Measurements from ENCODE around the gene RAI1. TPM values are rescaled to one million over a fixed set of nuclear protein-coding genes. Genes with fewer than 3 reads are reported as not detected.

The RAI1 gene
- total and polyA plus RNA-seq, 2 of the 8 experiments (the other 6 are each of a cell fraction or from before 2014, with no cell fraction given), result 0.39 to 1.2 TPM

DNA sequence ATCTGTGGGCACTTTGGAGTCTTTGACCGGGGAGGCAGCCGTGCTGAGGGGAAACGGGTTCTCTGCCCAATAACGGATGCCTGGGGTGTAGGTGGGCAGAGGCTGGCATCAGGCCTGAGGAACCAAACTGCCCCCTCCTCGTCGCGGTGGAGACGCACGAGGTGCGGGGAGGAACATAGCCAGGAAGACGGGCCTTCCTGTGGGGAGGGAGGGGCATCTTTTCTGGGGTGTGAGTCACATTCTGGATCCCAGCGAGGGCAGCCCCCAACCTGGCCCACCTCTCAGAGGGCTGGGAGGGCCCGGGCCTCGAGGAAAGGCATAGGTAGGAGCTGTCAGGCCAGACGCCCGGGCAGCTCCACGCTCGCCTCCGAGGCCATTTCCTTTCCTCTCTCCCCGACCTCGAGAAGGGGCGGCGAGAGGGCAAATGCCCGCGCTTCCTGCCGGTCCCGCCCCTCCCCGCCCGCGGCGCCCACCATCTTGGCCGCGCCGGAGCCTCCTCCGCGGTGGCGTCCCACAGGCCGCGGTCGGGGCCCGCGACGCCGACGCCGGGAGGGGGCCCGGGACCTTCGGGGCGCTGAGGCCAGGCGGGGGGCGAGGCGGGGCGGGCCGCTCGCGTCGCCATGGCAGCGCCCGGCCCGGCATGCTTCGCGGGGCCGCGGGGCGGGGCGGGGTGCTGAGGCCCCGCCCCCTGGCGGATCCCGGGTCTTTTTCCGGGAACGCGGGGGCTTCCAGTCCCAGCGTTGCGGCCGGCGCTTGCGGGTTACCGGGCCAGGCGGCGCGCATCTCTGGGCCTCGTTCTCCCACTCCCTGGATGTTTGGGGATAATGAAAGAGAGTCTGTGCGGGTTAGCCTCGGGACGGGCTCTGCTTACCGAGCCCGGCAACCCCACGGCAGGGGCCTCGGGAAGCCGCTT is 13.2 kb downstream of the RAI1 start (continued):
- no peak for TF ChIP-seq EGR1 (IDR thresholded peaks at IDR 0.05; ENCODE audit: borderline replicate concordance, low read depth, low read length)
- peak; percentile 40 for TF ChIP-seq KDM4A (IDR thresholded peaks at IDR 0.05; ENCODE audit: low read depth, low read length, severe bottlenecking)
- no peak for TF ChIP-seq GTF2F1 (IDR thresholded peaks at IDR 0.05; ENCODE audit: borderline replicate concordance, low read depth, low read length)
- TF ChIP-seq, protein P1, sequence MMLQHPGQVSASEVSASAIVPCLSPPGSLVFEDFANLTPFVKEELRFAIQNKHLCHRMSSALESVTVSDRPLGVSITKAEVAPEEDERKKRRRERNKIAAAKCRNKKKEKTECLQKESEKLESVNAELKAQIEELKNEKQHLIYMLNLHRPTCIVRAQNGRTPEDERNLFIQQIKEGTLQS (IDR thresholded peaks at IDR 0.05; ENCODE audit: insufficient read depth, low read depth, low read length), result no peak
- no peak for TF ChIP-seq FOSL1 (IDR thresholded peaks at IDR 0.05; ENCODE audit: insufficient read depth, low read depth, low read length)
- no peak for TF ChIP-seq BRCA1 (IDR thresholded peaks at IDR 0.05; ENCODE audit: low read depth, low read length)
- no peak for TF ChIP-seq CHD1 (IDR thresholded peaks at IDR 0.05; ENCODE audit: low read depth, low read length)
- TF ChIP-seq TAF1 (IDR thresholded peaks at IDR 0.05; ENCODE audit: low read depth, low read length), result peak; percentile 65

All from H1 (cell line).